GM06990 (cell line): ENCODE measurements around the gene KANSL1.
"Not testable (repeated sequence)": the region's sequence is repeated elsewhere in the genome, so short reads cannot be mapped to it uniquely, and the experiment has no call there.

Experiments used
- DNase-seq: peaks from one replicate; pipeline ENCODE4 v3.0.0-alpha.2; 2011; ENCODE audit not compliant: insufficient read length; ENCODE audit errors: extremely low read depth
- H3K27me3 ChIP-seq: replicated peaks from 2 replicates; pipeline ENCODE4 v1.6.0; 2011; ENCODE audit warnings: low read length; ENCODE audit not compliant: control insufficient read depth, insufficient read depth
- H3K36me3 ChIP-seq: 2 replicates; pipeline ENCODE4 v1.5.1; 2011; ENCODE audit warnings: low read length; ENCODE audit not compliant: control insufficient read depth, insufficient read depth
- H3K4me3 ChIP-seq: replicated peaks from 2 replicates; pipeline ENCODE4 v1.5.1; 2011; ENCODE audit warnings: low read depth, mild to moderate bottlenecking, control low read depth, low read length
- TF ChIP-seq, protein P1 (sequence below): IDR thresholded peaks from 2 replicates; pipeline ENCODE4 v1.5.1; 2011; ENCODE audit warnings: low read length, control low read depth, mild to moderate bottlenecking, inconsistent platforms; ENCODE audit not compliant: insufficient read depth, poor library complexity, severe bottlenecking

Gene KANSL1

DNA sequence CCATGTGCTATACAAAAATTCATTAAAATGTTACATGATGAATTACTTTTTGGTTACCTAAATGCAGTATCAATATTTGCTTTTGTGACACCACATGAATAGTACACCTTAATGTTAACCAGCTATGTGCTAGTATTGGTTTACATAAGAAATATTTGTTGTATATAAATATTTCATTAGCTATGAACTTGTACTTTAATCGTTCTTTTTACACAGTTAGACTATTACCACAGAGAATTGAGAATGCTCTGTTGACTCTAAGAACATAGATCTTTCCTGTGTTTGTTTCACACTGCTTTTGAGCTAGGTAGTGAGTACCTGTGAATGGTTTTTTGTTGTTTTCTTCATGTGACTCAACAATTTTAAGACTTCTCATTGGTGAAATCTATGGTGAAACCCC, 93.4 kb downstream of the KANSL1 start:
- Histone ChIP-seq H3K27me3 (no peaks in the 10 kb centered on the region), H3K36me3 (no peaks in the 10 kb centered on the region), H3K4me3 (no peak overlapping the region)
- DNase-seq, result no peak
- TF ChIP-seq, protein P1, sequence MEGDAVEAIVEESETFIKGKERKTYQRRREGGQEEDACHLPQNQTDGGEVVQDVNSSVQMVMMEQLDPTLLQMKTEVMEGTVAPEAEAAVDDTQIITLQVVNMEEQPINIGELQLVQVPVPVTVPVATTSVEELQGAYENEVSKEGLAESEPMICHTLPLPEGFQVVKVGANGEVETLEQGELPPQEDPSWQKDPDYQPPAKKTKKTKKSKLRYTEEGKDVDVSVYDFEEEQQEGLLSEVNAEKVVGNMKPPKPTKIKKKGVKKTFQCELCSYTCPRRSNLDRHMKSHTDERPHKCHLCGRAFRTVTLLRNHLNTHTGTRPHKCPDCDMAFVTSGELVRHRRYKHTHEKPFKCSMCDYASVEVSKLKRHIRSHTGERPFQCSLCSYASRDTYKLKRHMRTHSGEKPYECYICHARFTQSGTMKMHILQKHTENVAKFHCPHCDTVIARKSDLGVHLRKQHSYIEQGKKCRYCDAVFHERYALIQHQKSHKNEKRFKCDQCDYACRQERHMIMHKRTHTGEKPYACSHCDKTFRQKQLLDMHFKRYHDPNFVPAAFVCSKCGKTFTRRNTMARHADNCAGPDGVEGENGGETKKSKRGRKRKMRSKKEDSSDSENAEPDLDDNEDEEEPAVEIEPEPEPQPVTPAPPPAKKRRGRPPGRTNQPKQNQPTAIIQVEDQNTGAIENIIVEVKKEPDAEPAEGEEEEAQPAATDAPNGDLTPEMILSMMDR, result no peak

DNA sequence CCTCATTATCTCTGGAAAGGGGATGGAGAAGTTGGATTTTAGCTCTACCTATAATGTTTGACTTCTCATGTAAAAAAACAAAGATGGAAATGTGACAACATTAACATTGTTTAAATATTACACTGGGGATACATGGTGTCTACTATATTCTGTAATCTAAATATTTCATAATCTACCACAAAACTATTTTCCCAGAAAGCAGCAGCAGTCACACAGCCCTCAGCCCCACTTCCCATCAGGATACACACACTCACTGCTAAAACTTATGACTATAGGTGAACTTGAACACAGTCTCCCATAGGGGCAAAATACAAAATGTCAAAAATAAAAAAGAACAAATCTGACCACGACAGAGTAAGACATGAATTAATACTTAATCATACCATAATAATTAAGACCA, 95.7 kb downstream of the KANSL1 start:
- DNase-seq, result no peak
- TF ChIP-seq, protein P1, result no peak
- Histone ChIP-seq H3K4me3 (no peak overlapping the region), H3K27me3 (no peaks in the 10 kb centered on the region), H3K36me3 (no peaks in the 10 kb centered on the region)

GRCh38 chr17:46092991-46093390, 100.2 kb downstream of the KANSL1 start:
- TF ChIP-seq, protein P1, result no peak
- DNase-seq, result no peak
- Histone ChIP-seq H3K4me3 (no peak overlapping the region), H3K36me3 (no peaks in the 10 kb centered on the region; the same call in 1 of the 2 replicates), H3K27me3 (no peaks in the 10 kb centered on the region)

DNA sequence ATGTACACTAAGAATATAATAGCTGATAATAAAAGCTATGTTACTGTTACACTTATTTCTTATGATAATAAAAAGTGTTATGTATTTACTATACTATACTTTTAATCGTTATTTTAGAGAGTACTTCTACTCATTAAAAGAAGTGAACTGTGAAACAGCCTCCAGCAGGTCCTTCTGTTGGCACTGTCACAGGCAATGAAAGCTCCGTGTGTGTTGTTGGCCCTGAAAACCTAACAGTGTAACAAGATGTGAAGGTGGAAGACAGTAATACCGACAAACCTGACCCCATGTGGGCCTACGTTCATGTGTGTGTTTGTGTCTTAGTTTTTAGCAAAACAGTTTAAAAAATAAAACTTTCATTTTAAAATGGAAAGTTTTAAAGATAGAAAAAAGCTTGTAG, 102.4 kb downstream of the KANSL1 start:
- Histone ChIP-seq H3K27me3 (no peaks in the 10 kb centered on the region), H3K4me3 (no peak overlapping the region), H3K36me3 (no peaks in the 10 kb centered on the region; the same call in 1 of the 2 replicates)
- no peak for DNase-seq
- TF ChIP-seq, protein P1, result no peak

GRCh38 chr17:46089389-46089965, 103.8 kb downstream of the KANSL1 start:
- Histone ChIP-seq H3K36me3 (no peaks in the 10 kb centered on the region; the same call in 1 of the 2 replicates), H3K27me3 (no peaks in the 10 kb centered on the region), H3K4me3 (no peak overlapping the region)
- TF ChIP-seq, protein P1, result no peak
- DNase-seq, result no peak

- no peak overlapping the region for H3K4me3 ChIP-seq
- no peaks in the 10 kb centered on the region for H3K27me3 ChIP-seq
- no peak for DNase-seq
- TF ChIP-seq, protein P1, result no peak
- H3K36me3 ChIP-seq, result no peaks in the 10 kb centered on the region; the same call in 1 of the 2 replicates
These were observed 104.6 kb downstream of the KANSL1 start for GRCh38 chr17:46088595-46088994.

DNA sequence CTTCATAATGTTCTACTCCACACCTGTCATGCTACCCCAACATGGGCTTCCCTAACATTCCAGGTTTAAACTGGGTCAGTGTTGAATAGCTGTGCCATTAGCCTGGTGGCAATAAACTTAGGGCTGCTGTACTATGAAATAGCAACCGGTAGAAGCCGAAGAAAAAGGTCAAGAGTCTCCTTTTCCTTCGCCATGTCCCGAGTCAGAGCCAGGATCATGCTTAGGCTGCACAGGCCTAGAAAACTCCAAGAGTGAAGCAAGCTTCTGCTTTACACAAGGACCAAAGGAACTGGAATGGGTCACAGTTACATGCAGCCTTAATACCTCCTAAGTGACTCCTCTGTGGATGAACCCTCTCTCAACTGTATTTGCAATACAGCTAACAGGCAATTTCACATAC, 105.4 kb downstream of the KANSL1 start:
- H3K27me3 ChIP-seq, DNase-seq, H3K36me3 ChIP-seq, H3K4me3 ChIP-seq: not testable (repeated sequence)
